WTC11 (cell line): ENCODE results near the gene PDE4A. TPM values are rescaled to one million over a fixed set of nuclear protein-coding genes. Genes with fewer than 3 reads are reported as not detected.

Experiments
- ESRRA ChIP-seq: sonication (generic); formaldehyde crosslinking; IDR thresholded peaks from 2 replicates; pipeline ENCODE4 v1.8.1; 2022; ENCODE audit warnings: mild to moderate bottlenecking, missing genetic modification reagents, borderline replicate concordance
- FOXP1 ChIP-seq: sonication (generic); formaldehyde crosslinking; IDR thresholded peaks from 2 replicates; pipeline ENCODE4 v1.8.0; 2022; ENCODE audit warnings: missing genetic modification reagents, mild to moderate bottlenecking, moderate library complexity, borderline replicate concordance
- FOXP4 ChIP-seq: sonication (generic); formaldehyde crosslinking; IDR thresholded peaks from 2 replicates; pipeline ENCODE4 v1.8.0; 2022; ENCODE audit warnings: mild to moderate bottlenecking, missing genetic modification reagents
- IRF2 ChIP-seq: sonication (generic); formaldehyde crosslinking; IDR thresholded peaks from 2 replicates; pipeline ENCODE4 v1.8.0; 2022; ENCODE audit warnings: low read depth, missing genetic modification reagents, borderline replicate concordance
- MLX ChIP-seq: sonication (generic); formaldehyde crosslinking; IDR thresholded peaks from 2 replicates; pipeline ENCODE4 v1.8.1; 2023; ENCODE audit warnings: mild to moderate bottlenecking, missing genetic modification reagents, moderate library complexity
- NR2C2 ChIP-seq: sonication (generic); formaldehyde crosslinking; IDR thresholded peaks from 2 replicates; pipeline ENCODE4 v1.8.0; 2022; ENCODE audit warnings: mild to moderate bottlenecking, missing genetic modification reagents
- RELA ChIP-seq: sonication (generic); formaldehyde crosslinking; IDR thresholded peaks from 2 replicates; pipeline ENCODE4 v1.8.1; 2022; ENCODE audit warnings: missing genetic modification reagents, mild to moderate bottlenecking, borderline replicate concordance
- TP53 ChIP-seq: sonication (generic); formaldehyde crosslinking; IDR thresholded peaks from 2 replicates; pipeline ENCODE4 v1.8.1; 2023; ENCODE audit warnings: mild to moderate bottlenecking, missing genetic modification reagents
- USF2 ChIP-seq: sonication (generic); formaldehyde crosslinking; IDR thresholded peaks from 2 replicates; pipeline ENCODE4 v1.8.1; 2023; ENCODE audit warnings: mild to moderate bottlenecking, missing genetic modification reagents, moderate library complexity
- ZBTB21 ChIP-seq: sonication (generic); formaldehyde crosslinking; IDR thresholded peaks from 2 replicates; pipeline ENCODE4 v1.8.1; 2023; ENCODE audit warnings: mild to moderate bottlenecking, missing genetic modification reagents, borderline replicate concordance
- ZNF138 ChIP-seq: sonication (generic); formaldehyde crosslinking; conservative IDR thresholded peaks from 2 replicates; pipeline ENCODE4 v1.8.1; 2022; ENCODE audit warnings: mild to moderate bottlenecking, moderate library complexity, missing genetic modification reagents
- ZNF423 ChIP-seq: fragments of 250-450 bp; sonication (Bioruptor Pico); IDR thresholded peaks from 2 replicates; pipeline ENCODE4 v2.1.2; 2022; ENCODE audit warnings: mild to moderate bottlenecking, moderate library complexity
- total RNA-seq: library from RNA; stranded (reverse); gene quantifications from 3 replicates; pipeline ENCODE4 v1.2.3, GENCODE V29; 2021
- TF ChIP-seq, protein P1 (sequence below): fragments of 250-450 bp; sonication (Bioruptor Pico); IDR thresholded peaks from 2 replicates; pipeline ENCODE4 v1.9.0; 2021; ENCODE audit warnings: moderate library complexity, mild to moderate bottlenecking, inconsistent platforms, borderline replicate concordance
- TF ChIP-seq, protein P2 (sequence below): sonication (generic); formaldehyde crosslinking; IDR thresholded peaks from 2 replicates; pipeline ENCODE4 v1.8.1; 2023; ENCODE audit warnings: mild to moderate bottlenecking, moderate library complexity, missing genetic modification reagents
- TF ChIP-seq, protein P3 (sequence below): sonication (generic); formaldehyde crosslinking; IDR thresholded peaks from 2 replicates; pipeline ENCODE4 v1.8.0; 2023; ENCODE audit warnings: missing genetic modification reagents, mild to moderate bottlenecking, borderline replicate concordance
- TF ChIP-seq, protein P4 (sequence below): fragments of 250-450 bp; sonication (Bioruptor Pico); IDR thresholded peaks from 2 replicates; pipeline ENCODE4 v1.8.0; 2021; ENCODE audit warnings: mild to moderate bottlenecking
- TF ChIP-seq, protein P5 (sequence below): sonication (generic); formaldehyde crosslinking; IDR thresholded peaks from 2 replicates; pipeline ENCODE4 v1.8.1; 2023; ENCODE audit warnings: mild to moderate bottlenecking, missing genetic modification reagents
- TF ChIP-seq, protein P6 (sequence below): sonication (generic); formaldehyde crosslinking; IDR thresholded peaks from 2 replicates; pipeline ENCODE4 v1.8.1; 2022; ENCODE audit warnings: mild to moderate bottlenecking, missing genetic modification reagents, moderate library complexity, borderline replicate concordance
- TF ChIP-seq, protein P7 (sequence below): sonication (generic); formaldehyde crosslinking; IDR thresholded peaks from 2 replicates; pipeline ENCODE4 v1.8.1; 2022; ENCODE audit warnings: low read depth, missing genetic modification reagents, borderline replicate concordance

PDE4A gene
- total RNA-seq, 1 experiment from 2014 or later = 5.9 TPM

- TF ChIP-seq FOXP4 (CRISPR knock-in tag) (0 out of 2 replicates have a peak, but pooled peaks have one; percentile 27), MLX (no peak; the same call in 1 of the 2 replicates), ESRRA (CRISPR knock-in tag) (peak; percentile 74), USF2 (no peak), TP53 (peak; percentile 77; the same call in 1 of the 2 replicates), FOXP1 (CRISPR knock-in tag) (peak; percentile 88), ZBTB21 (CRISPR knock-in tag) (0 out of 2 replicates have a peak, but pooled peaks have one; percentile 44), ZNF138 (CRISPR knock-in tag) (0 out of 2 replicates have a peak, but pooled peaks have one; percentile 49), NR2C2 (no peak), RELA (0 out of 2 replicates have a peak, but pooled peaks have one; percentile 43), ZNF423 (CRISPR knock-in tag) (no peak), IRF2 (CRISPR knock-in tag) (no peak)
- TF ChIP-seq, protein P1, sequence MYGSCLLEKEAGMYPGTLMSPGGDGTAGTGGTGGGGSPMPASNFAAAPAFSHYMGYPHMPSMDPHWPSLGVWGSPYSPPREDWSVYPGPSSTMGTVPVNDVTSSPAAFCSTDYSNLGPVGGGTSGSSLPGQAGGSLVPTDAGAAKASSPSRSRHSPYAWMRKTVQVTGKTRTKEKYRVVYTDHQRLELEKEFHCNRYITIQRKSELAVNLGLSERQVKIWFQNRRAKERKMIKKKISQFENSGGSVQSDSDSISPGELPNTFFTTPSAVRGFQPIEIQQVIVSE (CRISPR knock-in tag) = no peak
- TF ChIP-seq, protein P2, sequence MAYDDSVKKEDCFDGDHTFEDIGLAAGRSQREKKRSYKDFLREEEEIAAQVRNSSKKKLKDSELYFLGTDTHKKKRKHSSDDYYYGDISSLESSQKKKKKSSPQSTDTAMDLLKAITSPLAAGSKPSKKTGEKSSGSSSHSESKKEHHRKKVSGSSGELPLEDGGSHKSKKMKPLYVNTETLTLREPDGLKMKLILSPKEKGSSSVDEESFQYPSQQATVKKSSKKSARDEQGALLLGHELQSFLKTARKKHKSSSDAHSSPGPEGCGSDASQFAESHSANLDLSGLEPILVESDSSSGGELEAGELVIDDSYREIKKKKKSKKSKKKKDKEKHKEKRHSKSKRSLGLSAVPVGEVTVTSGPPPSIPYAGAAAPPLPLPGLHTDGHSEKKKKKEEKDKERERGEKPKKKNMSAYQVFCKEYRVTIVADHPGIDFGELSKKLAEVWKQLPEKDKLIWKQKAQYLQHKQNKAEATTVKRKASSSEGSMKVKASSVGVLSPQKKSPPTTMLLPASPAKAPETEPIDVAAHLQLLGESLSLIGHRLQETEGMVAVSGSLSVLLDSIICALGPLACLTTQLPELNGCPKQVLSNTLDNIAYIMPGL (CRISPR knock-in tag) = peak; percentile 93; the same call in 1 of the 2 replicates
- TF ChIP-seq, protein P3, sequence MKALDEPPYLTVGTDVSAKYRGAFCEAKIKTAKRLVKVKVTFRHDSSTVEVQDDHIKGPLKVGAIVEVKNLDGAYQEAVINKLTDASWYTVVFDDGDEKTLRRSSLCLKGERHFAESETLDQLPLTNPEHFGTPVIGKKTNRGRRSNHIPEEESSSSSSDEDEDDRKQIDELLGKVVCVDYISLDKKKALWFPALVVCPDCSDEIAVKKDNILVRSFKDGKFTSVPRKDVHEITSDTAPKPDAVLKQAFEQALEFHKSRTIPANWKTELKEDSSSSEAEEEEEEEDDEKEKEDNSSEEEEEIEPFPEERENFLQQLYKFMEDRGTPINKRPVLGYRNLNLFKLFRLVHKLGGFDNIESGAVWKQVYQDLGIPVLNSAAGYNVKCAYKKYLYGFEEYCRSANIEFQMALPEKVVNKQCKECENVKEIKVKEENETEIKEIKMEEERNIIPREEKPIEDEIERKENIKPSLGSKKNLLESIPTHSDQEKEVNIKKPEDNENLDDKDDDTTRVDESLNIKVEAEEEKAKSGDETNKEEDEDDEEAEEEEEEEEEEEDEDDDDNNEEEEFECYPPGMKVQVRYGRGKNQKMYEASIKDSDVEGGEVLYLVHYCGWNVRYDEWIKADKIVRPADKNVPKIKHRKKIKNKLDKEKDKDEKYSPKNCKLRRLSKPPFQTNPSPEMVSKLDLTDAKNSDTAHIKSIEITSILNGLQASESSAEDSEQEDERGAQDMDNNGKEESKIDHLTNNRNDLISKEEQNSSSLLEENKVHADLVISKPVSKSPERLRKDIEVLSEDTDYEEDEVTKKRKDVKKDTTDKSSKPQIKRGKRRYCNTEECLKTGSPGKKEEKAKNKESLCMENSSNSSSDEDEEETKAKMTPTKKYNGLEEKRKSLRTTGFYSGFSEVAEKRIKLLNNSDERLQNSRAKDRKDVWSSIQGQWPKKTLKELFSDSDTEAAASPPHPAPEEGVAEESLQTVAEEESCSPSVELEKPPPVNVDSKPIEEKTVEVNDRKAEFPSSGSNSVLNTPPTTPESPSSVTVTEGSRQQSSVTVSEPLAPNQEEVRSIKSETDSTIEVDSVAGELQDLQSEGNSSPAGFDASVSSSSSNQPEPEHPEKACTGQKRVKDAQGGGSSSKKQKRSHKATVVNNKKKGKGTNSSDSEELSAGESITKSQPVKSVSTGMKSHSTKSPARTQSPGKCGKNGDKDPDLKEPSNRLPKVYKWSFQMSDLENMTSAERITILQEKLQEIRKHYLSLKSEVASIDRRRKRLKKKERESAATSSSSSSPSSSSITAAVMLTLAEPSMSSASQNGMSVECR (CRISPR knock-in tag) = peak; percentile 86; the same call in 1 of the 2 replicates
- TF ChIP-seq, protein P4, sequence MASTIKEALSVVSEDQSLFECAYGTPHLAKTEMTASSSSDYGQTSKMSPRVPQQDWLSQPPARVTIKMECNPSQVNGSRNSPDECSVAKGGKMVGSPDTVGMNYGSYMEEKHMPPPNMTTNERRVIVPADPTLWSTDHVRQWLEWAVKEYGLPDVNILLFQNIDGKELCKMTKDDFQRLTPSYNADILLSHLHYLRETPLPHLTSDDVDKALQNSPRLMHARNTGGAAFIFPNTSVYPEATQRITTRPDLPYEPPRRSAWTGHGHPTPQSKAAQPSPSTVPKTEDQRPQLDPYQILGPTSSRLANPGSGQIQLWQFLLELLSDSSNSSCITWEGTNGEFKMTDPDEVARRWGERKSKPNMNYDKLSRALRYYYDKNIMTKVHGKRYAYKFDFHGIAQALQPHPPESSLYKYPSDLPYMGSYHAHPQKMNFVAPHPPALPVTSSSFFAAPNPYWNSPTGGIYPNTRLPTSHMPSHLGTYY (CRISPR knock-in tag) = no peak
- TF ChIP-seq, protein P5, sequence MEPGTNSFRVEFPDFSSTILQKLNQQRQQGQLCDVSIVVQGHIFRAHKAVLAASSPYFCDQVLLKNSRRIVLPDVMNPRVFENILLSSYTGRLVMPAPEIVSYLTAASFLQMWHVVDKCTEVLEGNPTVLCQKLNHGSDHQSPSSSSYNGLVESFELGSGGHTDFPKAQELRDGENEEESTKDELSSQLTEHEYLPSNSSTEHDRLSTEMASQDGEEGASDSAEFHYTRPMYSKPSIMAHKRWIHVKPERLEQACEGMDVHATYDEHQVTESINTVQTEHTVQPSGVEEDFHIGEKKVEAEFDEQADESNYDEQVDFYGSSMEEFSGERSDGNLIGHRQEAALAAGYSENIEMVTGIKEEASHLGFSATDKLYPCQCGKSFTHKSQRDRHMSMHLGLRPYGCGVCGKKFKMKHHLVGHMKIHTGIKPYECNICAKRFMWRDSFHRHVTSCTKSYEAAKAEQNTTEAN = peak; percentile 21; the same call in 1 of the 2 replicates
- TF ChIP-seq, protein P6, sequence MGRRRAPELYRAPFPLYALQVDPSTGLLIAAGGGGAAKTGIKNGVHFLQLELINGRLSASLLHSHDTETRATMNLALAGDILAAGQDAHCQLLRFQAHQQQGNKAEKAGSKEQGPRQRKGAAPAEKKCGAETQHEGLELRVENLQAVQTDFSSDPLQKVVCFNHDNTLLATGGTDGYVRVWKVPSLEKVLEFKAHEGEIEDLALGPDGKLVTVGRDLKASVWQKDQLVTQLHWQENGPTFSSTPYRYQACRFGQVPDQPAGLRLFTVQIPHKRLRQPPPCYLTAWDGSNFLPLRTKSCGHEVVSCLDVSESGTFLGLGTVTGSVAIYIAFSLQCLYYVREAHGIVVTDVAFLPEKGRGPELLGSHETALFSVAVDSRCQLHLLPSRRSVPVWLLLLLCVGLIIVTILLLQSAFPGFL (CRISPR knock-in tag) = no peak
- TF ChIP-seq, protein P7, sequence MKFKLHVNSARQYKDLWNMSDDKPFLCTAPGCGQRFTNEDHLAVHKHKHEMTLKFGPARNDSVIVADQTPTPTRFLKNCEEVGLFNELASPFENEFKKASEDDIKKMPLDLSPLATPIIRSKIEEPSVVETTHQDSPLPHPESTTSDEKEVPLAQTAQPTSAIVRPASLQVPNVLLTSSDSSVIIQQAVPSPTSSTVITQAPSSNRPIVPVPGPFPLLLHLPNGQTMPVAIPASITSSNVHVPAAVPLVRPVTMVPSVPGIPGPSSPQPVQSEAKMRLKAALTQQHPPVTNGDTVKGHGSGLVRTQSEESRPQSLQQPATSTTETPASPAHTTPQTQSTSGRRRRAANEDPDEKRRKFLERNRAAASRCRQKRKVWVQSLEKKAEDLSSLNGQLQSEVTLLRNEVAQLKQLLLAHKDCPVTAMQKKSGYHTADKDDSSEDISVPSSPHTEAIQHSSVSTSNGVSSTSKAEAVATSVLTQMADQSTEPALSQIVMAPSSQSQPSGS (CRISPR knock-in tag) = no peak
Observed at GRCh38 chr19:10514211-10515145, 94.1 kb downstream of the PDE4A start (continued).
